Naive B cell (primary cell): Measurements from ENCODE around the gene PPP2R3B. TPM values are rescaled to one million over a fixed set of nuclear protein-coding genes. Genes with fewer than 3 reads are reported as not detected.

ENCODE experiments used
- ATAC-seq, 2 donors: fragments of 150-1000 bp; cut with Tn5 transposase; 2 replicates each; pipeline ENCODE4 v1.10.0; 2021; ENCODE audit warnings: low read depth in 2 of 2, mild to moderate bottlenecking in 2 of 2, moderate library complexity in 2 of 2
- DNase-seq: peaks from one replicate; pipeline ENCODE4 v3.0.0; 2022
- H3K27ac Mint-ChIP-seq, 6 donors: one replicate each; pipeline ENCODE4 v1.8.0; 2020 to 2022; ENCODE audit warnings: mild to moderate bottlenecking in 6 of 6, mixed read lengths in 6 of 6, moderate library complexity in 5 of 6, inconsistent platforms in 2 of 6
- H3K27me3 Mint-ChIP-seq, 3 donors: one replicate each; pipeline ENCODE4 v1.8.0; 2021 to 2022; ENCODE audit warnings: mixed read lengths in 3 of 3, mild to moderate bottlenecking in 1 of 3
- H3K36me3 Mint-ChIP-seq, 2 donors: one replicate each; pipeline ENCODE4 v1.8.0; 2020 to 2022; ENCODE audit warnings: mixed read lengths in 2 of 2, inconsistent platforms in 1 of 2, mild to moderate bottlenecking in 1 of 2
- H3K4me1 Mint-ChIP-seq, 3 donors: one replicate each; pipeline ENCODE4 v1.8.0; 2020 to 2022; ENCODE audit warnings: mixed read lengths in 3 of 3, inconsistent platforms in 1 of 3, mild to moderate bottlenecking in 1 of 3, moderate library complexity in 1 of 3
- H3K4me3 Mint-ChIP-seq, 8 donors: one replicate each; pipeline ENCODE4 v1.8.0; 2020 to 2022; ENCODE audit warnings: mild to moderate bottlenecking in 8 of 8, mixed read lengths in 8 of 8, moderate library complexity in 8 of 8, inconsistent platforms in 2 of 8
- H3K9me3 Mint-ChIP-seq, 7 donors: one replicate each; pipeline ENCODE4 v1.8.0; 2020 to 2022; ENCODE audit warnings: mixed read lengths in 7 of 7, mild to moderate bottlenecking in 5 of 7, inconsistent platforms in 2 of 7, moderate library complexity in 1 of 7
- polyA plus RNA-seq, 6 donors: library from polyadenylated mRNA; unstranded; fragments of 300-500 nt; fragmentation: Illumina TruSeq; gene quantifications; one replicate each; pipeline ENCODE4 v1.2.3, GENCODE V29; 2021; ENCODE audit warnings: low read depth in 6 of 6

The PPP2R3B gene
- polyA plus RNA-seq, 6 donors from 2014 or later: 8.3 to 17.4 (median 12.4) TPM

- Mint-ChIP-seq H3K27me3 (no peaks in the 10 kb centered on the region), H3K36me3 (peaks cover 0 to 13% of the 10 kb centered on the region in 2 donors), H3K9me3 (peaks cover 0 to 2% (median 0%) of the 10 kb centered on the region in 7 donors), H3K4me3 (no peak overlapping the region), H3K4me1 (peaks cover 0 to 10% (median 4%) of the 10 kb centered on the region in 3 donors), H3K27ac (peak overlapping the region in 1 of 6 donors; percentile 74)
- ATAC-seq: no peak
- no peak for DNase-seq
Measured at GRCh38 chrX:344371-344901, 42.3 kb downstream of the PPP2R3B start.

- ATAC-seq: no peak
- no peak overlapping the region for H3K4me3 Mint-ChIP-seq
- peaks cover 0 to 6% (median 4%) of the 10 kb centered on the region in 3 donors for H3K4me1 Mint-ChIP-seq
- H3K36me3 Mint-ChIP-seq: peaks cover 1 to 16% of the 10 kb centered on the region in 2 donors
- peaks cover 0 to 2% (median 0%) of the 10 kb centered on the region in 7 donors for H3K9me3 Mint-ChIP-seq
- DNase-seq: no peak
- peak overlapping the region in 2 of 6 donors; percentile 53 to 85 for H3K27ac Mint-ChIP-seq
- H3K27me3 Mint-ChIP-seq: no peaks in the 10 kb centered on the region
Measured at GRCh38 chrX:341541-342101, 45.1 kb downstream of the PPP2R3B start.

- Mint-ChIP-seq H3K27ac (peak overlapping the region in 2 of 6 donors; percentile 20 to 53), H3K4me1 (peaks cover 4 to 9% (median 6%) of the 10 kb centered on the region in 3 donors), H3K4me3 (no peak overlapping the region), H3K9me3 (peaks cover 0 to 2% (median 0%) of the 10 kb centered on the region in 7 donors), H3K27me3 (no peaks in the 10 kb centered on the region), H3K36me3 (peaks cover 6 to 23% of the 10 kb centered on the region in 2 donors)
- ATAC-seq: no peak
- DNase-seq: no peak
Measured at GRCh38 chrX:340641-341423, 45.9 kb downstream of the PPP2R3B start.

DNA sequence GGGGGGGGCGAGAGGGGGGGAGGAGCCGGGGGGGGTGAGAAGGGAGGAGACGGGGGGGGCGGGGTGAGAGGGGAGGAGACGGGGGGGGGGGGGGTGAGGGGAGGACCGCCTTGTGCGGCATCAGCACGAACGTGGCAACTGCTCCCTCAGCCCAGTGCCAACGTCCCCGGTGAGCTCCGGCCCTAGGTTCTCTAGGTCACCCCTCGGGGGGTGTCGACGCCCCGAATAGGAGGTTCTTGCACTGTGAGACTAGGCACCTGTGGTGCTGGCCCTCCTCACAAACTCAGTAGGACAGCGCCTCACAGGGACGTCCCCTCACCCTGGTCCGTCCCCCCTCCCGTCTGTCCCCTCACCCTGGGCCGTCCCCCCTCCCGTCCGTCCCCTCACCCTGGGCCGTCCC lies 46.6 kb downstream of the PPP2R3B start:
- Mint-ChIP-seq H3K9me3 (peaks cover 0 to 2% (median 0%) of the 10 kb centered on the region in 7 donors), H3K27ac (no peak overlapping the region), H3K4me1 (peaks cover 4 to 8% (median 4%) of the 10 kb centered on the region in 3 donors), H3K4me3 (no peak overlapping the region), H3K27me3 (no peaks in the 10 kb centered on the region), H3K36me3 (peaks cover 6 to 23% of the 10 kb centered on the region in 2 donors)
- DNase-seq: no peak
- no peak for ATAC-seq

DNA sequence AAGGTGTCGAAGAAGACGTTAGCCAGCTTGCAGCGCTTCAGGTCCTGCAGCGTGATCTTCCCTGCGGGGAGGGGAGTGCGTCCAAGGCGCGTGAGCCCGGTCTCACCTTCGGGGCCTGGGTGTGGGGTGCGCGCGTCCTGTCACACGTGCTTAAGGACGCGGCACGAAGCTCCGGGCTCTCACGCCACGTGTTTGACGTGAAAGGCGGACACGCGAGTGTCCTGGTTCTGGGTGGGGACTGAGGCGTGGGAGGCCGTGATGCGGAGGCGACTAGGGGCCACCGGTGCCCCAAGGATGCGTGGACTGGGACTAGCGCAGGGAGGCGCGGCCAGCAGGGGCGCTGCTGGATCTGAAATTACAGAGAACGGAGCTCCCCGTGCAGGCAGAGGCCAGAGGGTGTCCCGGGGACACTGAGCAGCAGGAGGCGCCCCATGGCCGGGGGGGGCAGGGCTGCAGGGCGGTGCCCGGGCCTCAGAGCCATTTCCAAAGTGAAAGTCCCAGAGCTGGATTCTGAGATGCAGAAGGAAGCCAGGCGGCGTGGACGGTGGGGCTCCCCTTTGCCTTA lies 47.8 kb downstream of the PPP2R3B start:
- Mint-ChIP-seq H3K27ac (peak overlapping the region in 1 of 6 donors; percentile 50), H3K27me3 (no peaks in the 10 kb centered on the region), H3K9me3 (peaks cover 0 to 2% (median 0%) of the 10 kb centered on the region in 7 donors), H3K36me3 (peaks cover 6 to 23% of the 10 kb centered on the region in 2 donors), H3K4me1 (peaks cover 3 to 5% (median 4%) of the 10 kb centered on the region in 3 donors), H3K4me3 (no peak overlapping the region)
- ATAC-seq (no peak), DNase-seq (no peak)

DNA sequence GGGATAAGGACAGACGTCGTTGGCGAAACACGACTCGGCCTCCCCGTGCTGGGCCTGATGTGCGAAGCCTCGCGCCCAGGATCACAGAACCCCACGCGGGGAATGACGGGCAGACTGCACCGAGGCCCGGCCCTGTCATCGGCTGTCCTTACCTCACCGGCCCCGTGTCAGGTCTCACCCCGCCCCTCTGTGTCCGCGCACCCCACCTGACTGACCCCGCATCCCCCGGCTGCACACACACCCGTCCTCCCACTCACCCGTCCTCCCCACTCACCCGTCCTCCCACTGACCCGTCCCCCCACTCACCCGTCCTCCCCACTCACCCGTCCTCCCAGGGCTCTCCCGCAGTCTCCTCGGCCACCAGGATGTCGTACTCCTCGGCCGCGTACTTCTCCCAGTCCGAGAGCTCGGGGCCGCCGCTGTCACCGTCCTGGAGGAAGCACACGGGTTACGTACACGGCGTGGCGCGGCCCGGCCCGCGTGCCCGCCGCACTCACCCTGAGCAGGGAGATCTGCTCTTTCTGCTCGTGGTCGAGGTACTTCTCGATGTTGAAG lies 48.3 kb downstream of the PPP2R3B start:
- ATAC-seq: no peak
- peaks cover 6 to 23% of the 10 kb centered on the region in 2 donors for H3K36me3 Mint-ChIP-seq

GRCh38 chrX:337331-337831 lies 49.3 kb downstream of the PPP2R3B start:
- Mint-ChIP-seq H3K4me1 (peaks cover 3 to 5% (median 4%) of the 10 kb centered on the region in 3 donors), H3K27ac (peak overlapping the region in 2 of 6 donors; percentile 28 to 87)
- no peak for ATAC-seq

More for the DNA sequence above, 48.3 kb downstream of the PPP2R3B start:
- H3K27me3 Mint-ChIP-seq: no peaks in the 10 kb centered on the region
- H3K4me1 Mint-ChIP-seq: peaks cover 3 to 5% (median 4%) of the 10 kb centered on the region in 3 donors
- no peak overlapping the region for H3K4me3 Mint-ChIP-seq
- peaks cover 0 to 2% (median 0%) of the 10 kb centered on the region in 7 donors for H3K9me3 Mint-ChIP-seq
- peak overlapping the region in 1 of 6 donors; percentile 15 for H3K27ac Mint-ChIP-seq
- DNase-seq: no peak

DNA sequence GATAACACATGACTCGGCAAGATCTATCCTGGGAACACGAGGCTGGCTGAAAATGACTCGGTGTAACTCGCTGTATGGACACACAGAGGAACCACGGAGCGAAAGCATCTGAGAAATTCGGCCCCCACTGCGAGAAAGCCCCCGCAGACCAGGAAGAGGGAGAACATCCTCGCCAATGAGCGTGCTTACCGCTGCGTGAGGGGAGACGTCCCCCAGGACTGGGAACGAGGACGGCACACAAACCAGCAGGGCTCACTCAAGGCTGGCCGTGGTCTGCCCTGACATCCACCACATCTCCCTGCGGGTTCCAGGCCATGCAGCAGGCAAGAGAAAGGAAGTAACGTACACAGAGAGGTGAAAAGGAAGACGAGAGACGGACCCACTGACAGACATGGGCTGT lies 50.5 kb downstream of the PPP2R3B start:
- Mint-ChIP-seq H3K9me3 (peaks cover 0 to 2% (median 0%) of the 10 kb centered on the region in 7 donors), H3K4me3 (peak overlapping the region in 1 of 8 donors; percentile 15), H3K4me1 (peaks cover 4 to 10% (median 9%) of the 10 kb centered on the region in 3 donors), H3K36me3 (peaks cover 6 to 11% of the 10 kb centered on the region in 2 donors), H3K27me3 (no peaks in the 10 kb centered on the region), H3K27ac (peak overlapping the region in 1 of 6 donors; percentile 27)
- ATAC-seq: no peak
- DNase-seq: no peak

More at GRCh38 chrX:337331-337831, 49.3 kb downstream of the PPP2R3B start:
- Mint-ChIP-seq H3K9me3 (peaks cover 0 to 2% (median 0%) of the 10 kb centered on the region in 7 donors), H3K27me3 (no peaks in the 10 kb centered on the region), H3K4me3 (no peak overlapping the region), H3K36me3 (peaks cover 6 to 23% of the 10 kb centered on the region in 2 donors)
- DNase-seq: no peak

DNA sequence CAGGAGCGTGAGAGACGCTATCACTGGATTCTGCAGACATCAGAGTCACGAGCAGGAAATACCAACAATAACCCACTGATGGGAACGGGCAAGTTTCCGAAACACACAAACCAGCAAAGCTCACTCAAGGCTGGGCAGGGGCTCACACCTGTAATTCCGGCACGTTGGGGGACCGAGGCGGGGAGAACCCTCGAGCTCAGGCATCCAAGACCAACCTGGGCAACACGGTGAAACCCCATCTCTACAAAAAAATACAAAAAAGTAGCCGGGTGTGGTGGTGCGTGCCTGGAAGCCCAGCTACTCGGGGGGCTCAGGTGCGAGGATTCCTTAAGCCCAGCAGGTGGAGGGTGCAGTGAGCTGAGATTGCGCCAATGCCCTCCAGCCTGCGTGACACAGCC lies 51.0 kb downstream of the PPP2R3B start:
- H3K27ac Mint-ChIP-seq: no peak overlapping the region
- ATAC-seq: no peak
- H3K4me3 Mint-ChIP-seq: no peak overlapping the region

GRCh38 chrX:334971-335757 lies 51.5 kb downstream of the PPP2R3B start:
- H3K27me3 Mint-ChIP-seq: no peaks in the 10 kb centered on the region
- H3K27ac Mint-ChIP-seq: no peak overlapping the region
- DNase-seq: no peak
- H3K4me3 Mint-ChIP-seq: no peak overlapping the region
- peaks cover 6 to 10% of the 10 kb centered on the region in 2 donors for H3K36me3 Mint-ChIP-seq
- H3K4me1 Mint-ChIP-seq: peaks cover 4 to 10% (median 9%) of the 10 kb centered on the region in 3 donors
- H3K9me3 Mint-ChIP-seq: peaks cover 0 to 2% (median 0%) of the 10 kb centered on the region in 7 donors
- ATAC-seq: no peak

More for the DNA sequence above, 51.0 kb downstream of the PPP2R3B start:
- peaks cover 0 to 2% (median 0%) of the 10 kb centered on the region in 7 donors for H3K9me3 Mint-ChIP-seq
- H3K4me1 Mint-ChIP-seq: peaks cover 4 to 10% (median 9%) of the 10 kb centered on the region in 3 donors
- H3K36me3 Mint-ChIP-seq: peaks cover 6 to 10% of the 10 kb centered on the region in 2 donors
- DNase-seq: no peak
- no peaks in the 10 kb centered on the region for H3K27me3 Mint-ChIP-seq

DNA sequence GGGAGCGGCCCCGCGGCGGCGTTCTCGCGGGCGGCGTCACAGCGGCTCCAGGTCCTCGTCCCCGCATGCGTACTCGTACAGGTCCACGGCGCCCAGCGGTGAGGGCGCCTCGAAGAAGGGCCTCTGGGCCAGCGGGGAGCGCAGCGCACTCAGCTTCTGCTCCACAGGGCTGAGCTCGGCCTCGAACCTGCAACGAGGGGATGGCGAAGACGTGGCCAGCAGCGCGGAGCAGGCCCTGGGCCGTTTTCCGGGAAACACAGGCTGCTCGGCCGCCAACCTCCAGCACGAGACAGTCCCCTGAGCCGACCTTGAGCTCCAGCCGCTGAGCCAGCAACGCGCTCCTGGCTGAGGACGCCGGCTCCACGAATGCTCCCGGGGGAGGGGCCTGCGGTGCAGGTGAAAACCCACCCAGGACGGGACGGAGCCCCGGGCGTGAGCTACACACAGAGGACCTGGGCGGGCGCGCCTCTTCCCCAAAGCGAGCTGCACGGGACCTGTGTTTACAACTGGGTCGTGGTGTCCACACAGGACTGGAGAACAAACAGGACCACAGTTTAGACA lies 52.3 kb downstream of the PPP2R3B start:
- ATAC-seq (no peak), DNase-seq (no peak)
- Mint-ChIP-seq H3K27me3 (peaks cover 0 to 3% (median 0%) of the 10 kb centered on the region in 3 donors), H3K4me3 (no peak overlapping the region), H3K9me3 (peaks cover 0 to 2% (median 0%) of the 10 kb centered on the region in 7 donors), H3K36me3 (peaks cover 6 to 10% of the 10 kb centered on the region in 2 donors), H3K27ac (no peak overlapping the region), H3K4me1 (peaks cover 5 to 10% (median 9%) of the 10 kb centered on the region in 3 donors)
